Measurements from ENCODE around the gene PDE4B.

The PDE4B gene

DNA sequence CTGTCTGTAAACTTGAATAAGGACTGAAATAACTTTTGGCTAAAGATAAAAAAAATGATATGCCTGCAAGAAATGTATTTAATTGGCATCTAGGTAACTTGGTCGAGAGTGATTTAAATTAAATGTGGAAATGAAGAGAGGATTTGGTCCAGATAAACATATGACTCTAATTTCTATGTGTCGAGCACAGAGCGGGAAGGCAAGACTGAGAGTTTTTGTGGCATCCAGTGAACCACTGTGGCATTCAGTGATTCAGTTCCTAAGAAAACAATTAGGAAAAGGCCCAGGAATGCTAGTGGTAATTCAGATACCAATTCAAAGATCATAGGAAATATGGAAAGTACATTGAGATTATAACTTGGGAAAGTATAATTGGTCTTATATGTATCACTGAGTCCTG lies 39.6 kb downstream of the PDE4B start:
- TF ChIP-seq, protein P1, sequence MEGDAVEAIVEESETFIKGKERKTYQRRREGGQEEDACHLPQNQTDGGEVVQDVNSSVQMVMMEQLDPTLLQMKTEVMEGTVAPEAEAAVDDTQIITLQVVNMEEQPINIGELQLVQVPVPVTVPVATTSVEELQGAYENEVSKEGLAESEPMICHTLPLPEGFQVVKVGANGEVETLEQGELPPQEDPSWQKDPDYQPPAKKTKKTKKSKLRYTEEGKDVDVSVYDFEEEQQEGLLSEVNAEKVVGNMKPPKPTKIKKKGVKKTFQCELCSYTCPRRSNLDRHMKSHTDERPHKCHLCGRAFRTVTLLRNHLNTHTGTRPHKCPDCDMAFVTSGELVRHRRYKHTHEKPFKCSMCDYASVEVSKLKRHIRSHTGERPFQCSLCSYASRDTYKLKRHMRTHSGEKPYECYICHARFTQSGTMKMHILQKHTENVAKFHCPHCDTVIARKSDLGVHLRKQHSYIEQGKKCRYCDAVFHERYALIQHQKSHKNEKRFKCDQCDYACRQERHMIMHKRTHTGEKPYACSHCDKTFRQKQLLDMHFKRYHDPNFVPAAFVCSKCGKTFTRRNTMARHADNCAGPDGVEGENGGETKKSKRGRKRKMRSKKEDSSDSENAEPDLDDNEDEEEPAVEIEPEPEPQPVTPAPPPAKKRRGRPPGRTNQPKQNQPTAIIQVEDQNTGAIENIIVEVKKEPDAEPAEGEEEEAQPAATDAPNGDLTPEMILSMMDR (IDR thresholded peaks at IDR 0.05; ENCODE audit: borderline replicate concordance, control extremely low read depth, extremely low read depth, insufficient read depth, missing control alignments) = no peak
- in situ Hi-C loops (cut with MboI; ENCODE audit: low sequenced_read_pairs, unreplicated experiment) = no loop called here
- DNase-seq (ENCODE audit: low spot score) = no peak

DNA sequence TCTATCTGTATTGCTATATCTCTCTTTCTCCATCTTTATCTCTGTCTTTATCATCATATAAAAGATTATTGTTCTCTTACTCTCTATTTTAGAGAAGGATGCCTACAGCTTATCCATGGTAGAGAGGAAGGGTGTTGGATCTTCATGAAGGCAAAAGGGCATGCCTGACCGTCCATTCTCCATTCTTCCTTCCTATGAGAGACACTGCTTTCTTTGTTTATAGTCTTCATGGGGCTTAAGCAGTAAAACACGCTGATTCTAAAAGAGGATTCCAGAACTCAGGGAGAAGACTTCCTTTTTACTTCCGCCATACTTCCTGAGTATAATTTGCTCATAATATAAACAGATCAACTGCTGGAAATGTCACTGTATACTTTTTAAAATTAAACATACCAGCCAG lies 44.0 kb downstream of the PDE4B start:
- TF ChIP-seq, protein P1 (IDR thresholded peaks at IDR 0.05; ENCODE audit: borderline replicate concordance, control extremely low read depth, extremely low read depth, insufficient read depth, missing control alignments) = no peak
- DNase-seq (ENCODE audit: low spot score) = no peak
- in situ Hi-C loops (cut with MboI; ENCODE audit: low sequenced_read_pairs, unreplicated experiment) = no loop called here

- in situ Hi-C loops (cut with MboI; ENCODE audit: low sequenced_read_pairs, unreplicated experiment) = no loop called here
- TF ChIP-seq, protein P1 (IDR thresholded peaks at IDR 0.05; ENCODE audit: borderline replicate concordance, control extremely low read depth, extremely low read depth, insufficient read depth, missing control alignments) = no peak
- DNase-seq (ENCODE audit: low spot score) = no peak
Measured at GRCh38 chr1:65840683-65841082, 48.0 kb downstream of the PDE4B start.

DNA sequence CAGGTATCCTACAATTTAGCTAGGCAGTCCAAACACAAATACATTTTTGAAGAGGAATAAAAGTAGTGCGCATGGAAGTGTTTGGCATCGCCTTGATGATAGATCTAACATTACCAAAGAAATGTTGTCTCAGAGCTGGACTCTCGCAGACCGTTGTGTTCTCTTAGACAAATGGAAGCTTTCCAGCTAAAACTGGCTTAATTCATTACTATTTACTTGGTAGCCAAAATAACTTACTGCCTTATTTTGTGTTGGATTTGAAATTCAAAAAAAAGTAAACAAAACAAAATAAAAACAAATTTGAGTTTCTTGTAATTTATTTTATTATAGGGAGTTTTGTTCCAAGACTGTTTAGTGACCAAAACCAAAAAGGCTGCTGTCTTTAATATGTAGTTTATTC lies 51.6 kb downstream of the PDE4B start:
- DNase-seq (ENCODE audit: low spot score) = no peak
- in situ Hi-C loops (cut with MboI; ENCODE audit: low sequenced_read_pairs, unreplicated experiment) = no loop called here
- TF ChIP-seq, protein P1 (IDR thresholded peaks at IDR 0.05; ENCODE audit: borderline replicate concordance, control extremely low read depth, extremely low read depth, insufficient read depth, missing control alignments) = no peak

DNA sequence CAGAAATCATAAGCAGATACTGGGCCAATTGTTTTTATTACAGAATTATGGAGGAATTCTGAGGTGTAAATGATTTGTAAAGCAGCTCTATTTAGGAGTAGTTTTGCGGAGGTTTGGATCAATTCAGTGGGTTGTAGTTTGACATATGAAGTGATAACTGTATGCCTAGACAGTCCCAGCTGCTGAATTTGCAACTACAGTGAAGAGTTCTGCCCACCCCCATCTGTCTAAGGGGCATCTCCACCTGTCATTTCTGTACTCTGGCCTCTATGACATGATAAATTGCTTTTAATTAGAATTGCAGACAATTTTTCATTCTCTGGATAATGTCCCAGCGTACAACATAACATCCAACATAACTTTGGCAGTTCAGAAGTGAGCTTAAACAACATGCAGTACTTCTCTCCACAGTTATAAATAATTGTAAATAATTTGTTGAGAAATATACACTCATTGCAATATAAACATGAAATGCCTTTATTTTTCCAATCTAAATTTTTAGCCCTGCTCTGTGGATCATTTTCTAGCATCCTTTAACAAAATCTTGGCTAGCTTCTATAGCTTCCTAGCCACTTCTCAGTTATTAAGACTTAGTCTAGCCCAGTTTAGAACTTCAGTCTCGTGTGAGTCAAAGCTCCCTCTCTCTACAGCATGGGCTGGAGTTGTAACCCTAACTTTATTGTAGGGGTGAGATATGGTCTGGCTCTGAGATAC lies 52.3 kb downstream of the PDE4B start:
- TF ChIP-seq, protein P1 (IDR thresholded peaks at IDR 0.05; ENCODE audit: borderline replicate concordance, control extremely low read depth, extremely low read depth, insufficient read depth, missing control alignments) = no peak
- DNase-seq (ENCODE audit: low spot score) = no peak
- in situ Hi-C loops (cut with MboI; ENCODE audit: low sequenced_read_pairs, unreplicated experiment) = no loop called here

DNA sequence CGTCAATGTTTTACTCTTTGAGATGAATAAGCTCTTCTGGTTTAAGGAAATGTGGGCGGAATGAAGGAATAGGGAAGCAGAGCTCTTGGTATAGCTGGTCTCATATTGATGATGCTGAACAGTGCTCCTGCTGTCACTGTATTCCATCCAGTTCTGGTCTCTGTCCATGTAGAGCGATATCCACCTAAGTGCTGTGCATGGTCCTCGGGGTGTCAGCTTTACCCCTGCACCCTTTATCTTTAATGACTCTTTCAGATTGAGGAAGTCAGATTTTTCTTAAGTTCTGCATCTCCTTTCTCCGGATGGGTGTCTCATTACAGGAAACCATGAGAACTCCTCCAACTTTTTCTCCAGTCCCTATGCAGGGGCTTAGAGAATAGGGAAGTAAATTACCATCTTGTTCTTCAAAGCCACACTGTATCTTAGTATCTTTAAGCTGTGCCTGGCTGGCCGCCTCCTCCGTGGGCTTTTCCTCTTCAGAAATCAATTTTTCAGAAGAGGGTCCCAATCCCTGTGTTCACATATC lies 52.9 kb downstream of the PDE4B start:
- in situ Hi-C loops (cut with MboI; ENCODE audit: low sequenced_read_pairs, unreplicated experiment) = no loop called here
- no peak for DNase-seq (ENCODE audit: low spot score)
- TF ChIP-seq, protein P1 (IDR thresholded peaks at IDR 0.05; ENCODE audit: borderline replicate concordance, control extremely low read depth, extremely low read depth, insufficient read depth, missing control alignments) = no peak

Measured in GM13976 (cell line).